ENCODE measurements around the gene ME3. TPM values are rescaled to one million over a fixed set of nuclear protein-coding genes. Genes with fewer than 3 reads are reported as not detected.

The ME3 gene
- total RNA-seq, 1 experiment from 2014 or later = 0.30 TPM

DNA sequence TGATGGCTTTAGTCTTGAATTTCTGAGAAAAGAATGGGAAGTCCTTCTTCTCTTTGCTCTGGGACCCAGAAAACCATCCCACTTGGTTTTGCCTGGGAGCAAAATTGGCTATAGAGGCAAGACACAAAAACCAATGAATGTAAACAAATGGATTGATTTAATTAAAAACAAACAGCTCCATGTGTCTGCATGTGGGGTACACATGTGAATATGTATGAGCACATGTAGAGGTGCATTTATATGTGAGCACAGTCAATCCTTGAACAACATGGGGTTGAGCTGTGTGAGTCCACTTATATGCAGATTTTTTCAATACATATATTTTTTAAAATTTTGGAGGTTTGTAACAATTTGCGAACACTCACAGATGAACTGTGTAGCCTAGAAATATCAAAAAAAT lies 210.5 kb downstream of the ME3 start (continued):
- TF ChIP-seq CTCF (IDR thresholded peaks at IDR 0.05 in 2 of 3, conservative IDR thresholded peaks at IDR 0.05 in 1 of 3; ENCODE audit: borderline replicate concordance in 1 of 3, insufficient read depth in 1 of 3, low read depth in 2 of 3, low read length in 2 of 3) (no peak), EGR1 (IDR thresholded peaks at IDR 0.05; ENCODE audit: low read depth) (no peak)

- POLR2A ChIA-PET = no interaction called here
- H2AFZ ChIP-seq (ENCODE audit: low read depth, low read length, poor library complexity, severe bottlenecking) = no peak overlapping the region
- H3K79me2 ChIP-seq (ENCODE audit: insufficient read depth, low read length) = no peaks in the 10 kb centered on the region
Observed at GRCh38 chr11:86460461-86461385, 211.7 kb downstream of the ME3 start.

More at GRCh38 chr11:86460461-86461385, 211.7 kb downstream of the ME3 start:
- Histone ChIP-seq H3K4me3 (replicated peaks in 1 of 2; ENCODE audit: low read depth in 1 of 2, low read length in 2 of 2) (no peak overlapping the region), H3K4me1 (ENCODE audit: control insufficient read depth in 1 of 2, insufficient read depth in 2 of 2, low read length in 2 of 2) (peaks cover 14 to 15% of the 10 kb centered on the region in 2 experiments), H3K27ac (ENCODE audit: low read depth, low read length) (no peak overlapping the region), H4K20me1 (ENCODE audit: insufficient read depth) (no peaks in the 10 kb centered on the region), H3K4me2 (ENCODE audit: low read length) (peak overlapping the region; percentile 43; the same call in 1 of the 2 replicates), H3K36me3 (ENCODE audit: control insufficient read depth in 1 of 2, insufficient read depth in 2 of 2, low read length in 2 of 2) (no peaks in the 10 kb centered on the region), H3K9ac (ENCODE audit: low read length) (no peak overlapping the region), H3K9me2 (ENCODE audit: insufficient read depth) (no peaks in the 10 kb centered on the region), H3K9me3 (ENCODE audit: control insufficient read depth in 1 of 2, insufficient read depth in 1 of 2, low read depth in 1 of 2, low read length in 2 of 2) (no peaks in the 10 kb centered on the region), H3K27me3 (ENCODE audit: insufficient read depth, low read length) (no peaks in the 10 kb centered on the region)
- ChIA-PET CTCF (no interaction called here), RAD21 (ENCODE audit: low non-redundant PET in 1 of 2, low total read pairs in 2 of 2, uncharacterized antibody in 2 of 2, unreplicated experiment in 2 of 2) (no interaction called here)
- DNase-seq (ENCODE audit: low read depth, low spot score) = no peak
- BruUV-seq (replicated peaks) = no TSS peak
- no peak for ATAC-seq
- intact Hi-C loops (cut with micrococcal nuclease) = no loop called here
- TF ChIP-seq CBX3 (IDR thresholded peaks at IDR 0.05; ENCODE audit: low read depth) = no peak
- no peak for TF ChIP-seq SIN3A (IDR thresholded peaks at IDR 0.05; ENCODE audit: low read depth)
- no peak for TF ChIP-seq YY1 (IDR thresholded peaks at IDR 0.05; ENCODE audit: extremely low read depth, insufficient replicate concordance, low read depth, low read length)
- TF ChIP-seq POLR2A (IDR thresholded peaks at IDR 0.05; ENCODE audit: borderline replicate concordance, extremely low read depth, insufficient read depth, insufficient read length) = no peak
- TF ChIP-seq ELF1 (IDR thresholded peaks at IDR 0.05; ENCODE audit: borderline replicate concordance, low read depth) = no peak
- no peak for TF ChIP-seq REST (IDR thresholded peaks at IDR 0.05; ENCODE audit: low read depth)
- no peak for TF ChIP-seq ZNF274 (IDR thresholded peaks at IDR 0.05; ENCODE audit: low read depth, low read length)
- no peak for TF ChIP-seq EZH2 (IDR thresholded peaks at IDR 0.05)
- TF ChIP-seq CTCF (IDR thresholded peaks at IDR 0.05 in 2 of 3, conservative IDR thresholded peaks at IDR 0.05 in 1 of 3; ENCODE audit: borderline replicate concordance in 1 of 3, insufficient read depth in 1 of 3, low read depth in 2 of 3, low read length in 2 of 3) = no peak
- no peak for TF ChIP-seq EGR1 (IDR thresholded peaks at IDR 0.05; ENCODE audit: low read depth)

Measured in HCT116 (cell line).